BJ (cell line): ENCODE data around the gene MYO1D. TPM values are rescaled to one million over a fixed set of nuclear protein-coding genes. Genes with fewer than 3 reads are reported as not detected.

Experiments used
- CTCF ChIA-PET: fragments of 350-600 bp; formaldehyde crosslinking; extraction: SDS; loops from one replicate; lab custom pipeline; 2021; ENCODE audit warnings: antibody characterized with exemption, inconsistent platforms; lab: Yijun Ruan, JAX
- POLR2A ChIA-PET: fragments of 300-600 bp; sonication (Branson Sonifier 250); formaldehyde crosslinking; extraction: SDS; loops from one replicate; lab custom pipeline; 2021; ENCODE audit warnings: antibody characterized with exemption; lab: Charles Lee
- DNase-seq: peaks from one replicate; pipeline ENCODE4 v3.0.0-alpha.2; 2011; ENCODE audit warnings: low read depth
- H3K27me3 ChIP-seq: 2 replicates; pipeline ENCODE4 v1.6.0; 2011; ENCODE audit warnings: low read length; ENCODE audit not compliant: control insufficient read depth, insufficient read depth
- H3K36me3 ChIP-seq: 2 replicates; pipeline ENCODE4 v1.5.1; 2011; ENCODE audit warnings: low read length; ENCODE audit not compliant: control insufficient read depth, insufficient read depth
- H3K4me3 ChIP-seq: 2 replicates; pipeline ENCODE4 v1.5.1; 2011; ENCODE audit warnings: low read depth, mild to moderate bottlenecking, control low read depth, low read length
- polyA plus RNA-seq: library from polyadenylated mRNA; depleted of rRNA; stranded (reverse); fragments of >200 nt; gene quantifications from 2 replicates; pipeline ENCODE4 v1.2.3, GENCODE V29; 2011
- TF ChIP-seq, protein P1 (sequence below): IDR thresholded peaks from 2 replicates; pipeline ENCODE4 v1.5.1; 2011; ENCODE audit warnings: low read depth, mild to moderate bottlenecking, control low read depth, inconsistent platforms, low read length, moderate library complexity; ENCODE audit not compliant: insufficient read depth

MYO1D gene
- polyA plus RNA-seq, 1 experiment = 23.6 TPM

DNA sequence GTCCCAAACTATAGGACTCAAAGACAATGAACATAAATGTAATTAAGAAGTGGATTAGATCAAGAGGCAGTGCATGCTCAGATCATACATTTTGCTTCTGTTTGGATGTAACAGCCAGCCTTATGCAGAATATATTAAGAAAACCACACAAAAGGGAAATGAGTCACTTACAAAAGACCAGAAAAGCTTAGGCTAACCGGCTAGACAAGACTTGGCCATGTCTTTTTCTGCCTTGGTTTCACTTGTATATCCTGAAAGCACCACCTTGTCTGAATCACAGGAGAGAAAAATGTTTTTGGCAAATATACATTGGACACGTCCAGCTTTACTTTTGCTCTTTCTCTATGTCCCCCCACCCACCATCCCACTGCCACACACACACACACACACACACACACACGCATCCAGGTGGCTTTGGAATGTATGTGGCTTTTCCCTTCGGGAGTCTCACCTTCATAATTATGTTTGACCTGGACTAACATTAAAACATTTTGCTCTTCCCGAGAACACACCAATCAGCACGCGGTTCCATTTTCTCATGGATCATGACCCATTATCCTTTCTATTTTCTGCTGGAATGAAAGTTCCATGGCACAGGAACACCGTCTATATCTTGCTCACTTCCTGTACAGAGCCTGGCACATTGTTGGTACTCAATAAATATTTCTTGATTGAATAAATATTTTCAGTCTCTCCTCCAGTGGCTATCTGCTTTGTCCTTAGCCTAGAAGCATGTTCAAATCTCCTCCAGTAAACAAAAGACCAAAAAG, 325.6 kb downstream of the MYO1D start:
- no peak for DNase-seq
- TF ChIP-seq, protein P1, sequence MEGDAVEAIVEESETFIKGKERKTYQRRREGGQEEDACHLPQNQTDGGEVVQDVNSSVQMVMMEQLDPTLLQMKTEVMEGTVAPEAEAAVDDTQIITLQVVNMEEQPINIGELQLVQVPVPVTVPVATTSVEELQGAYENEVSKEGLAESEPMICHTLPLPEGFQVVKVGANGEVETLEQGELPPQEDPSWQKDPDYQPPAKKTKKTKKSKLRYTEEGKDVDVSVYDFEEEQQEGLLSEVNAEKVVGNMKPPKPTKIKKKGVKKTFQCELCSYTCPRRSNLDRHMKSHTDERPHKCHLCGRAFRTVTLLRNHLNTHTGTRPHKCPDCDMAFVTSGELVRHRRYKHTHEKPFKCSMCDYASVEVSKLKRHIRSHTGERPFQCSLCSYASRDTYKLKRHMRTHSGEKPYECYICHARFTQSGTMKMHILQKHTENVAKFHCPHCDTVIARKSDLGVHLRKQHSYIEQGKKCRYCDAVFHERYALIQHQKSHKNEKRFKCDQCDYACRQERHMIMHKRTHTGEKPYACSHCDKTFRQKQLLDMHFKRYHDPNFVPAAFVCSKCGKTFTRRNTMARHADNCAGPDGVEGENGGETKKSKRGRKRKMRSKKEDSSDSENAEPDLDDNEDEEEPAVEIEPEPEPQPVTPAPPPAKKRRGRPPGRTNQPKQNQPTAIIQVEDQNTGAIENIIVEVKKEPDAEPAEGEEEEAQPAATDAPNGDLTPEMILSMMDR = no peak
- Histone ChIP-seq H3K27me3 (no peaks in the 10 kb centered on the region), H3K36me3 (no peaks in the 10 kb centered on the region), H3K4me3 (no peak overlapping the region)
- CTCF ChIA-PET = interaction anchor here (1.5 kb wide), 1 partner anchor 10 kb away, joined by 4 read pairs; no protein-coding TSS in a partner anchor
- POLR2A ChIA-PET = no interaction called here

DNA sequence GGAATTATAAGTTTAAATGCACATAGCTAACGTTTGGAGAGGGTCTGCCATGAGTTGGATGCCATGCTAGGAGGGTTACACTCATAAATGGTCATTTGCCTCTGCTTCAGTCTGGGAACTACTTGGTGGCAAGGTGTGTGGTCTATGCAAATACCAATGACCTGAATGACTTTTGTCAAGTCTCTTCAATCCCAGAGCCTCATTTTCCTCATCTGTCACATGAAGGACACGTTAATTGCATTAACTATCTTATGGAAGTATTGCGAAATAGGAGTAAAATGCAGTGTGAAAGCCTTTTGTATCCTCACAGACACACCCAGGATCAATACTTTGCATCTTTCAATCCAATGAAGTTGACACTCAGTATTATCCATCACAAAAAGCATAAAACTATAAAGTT, 327.4 kb downstream of the MYO1D start:
- no peaks in the 10 kb centered on the region for H3K36me3 ChIP-seq
- ChIA-PET CTCF (interaction anchor here (1.5 kb wide), 1 partner anchor 8 kb away, joined by 4 read pairs; no protein-coding TSS in a partner anchor), POLR2A (no interaction called here)
- DNase-seq = no peak
- H3K27me3 ChIP-seq = no peaks in the 10 kb centered on the region
- H3K4me3 ChIP-seq = no peak overlapping the region
- TF ChIP-seq, protein P1 = no peak

DNA sequence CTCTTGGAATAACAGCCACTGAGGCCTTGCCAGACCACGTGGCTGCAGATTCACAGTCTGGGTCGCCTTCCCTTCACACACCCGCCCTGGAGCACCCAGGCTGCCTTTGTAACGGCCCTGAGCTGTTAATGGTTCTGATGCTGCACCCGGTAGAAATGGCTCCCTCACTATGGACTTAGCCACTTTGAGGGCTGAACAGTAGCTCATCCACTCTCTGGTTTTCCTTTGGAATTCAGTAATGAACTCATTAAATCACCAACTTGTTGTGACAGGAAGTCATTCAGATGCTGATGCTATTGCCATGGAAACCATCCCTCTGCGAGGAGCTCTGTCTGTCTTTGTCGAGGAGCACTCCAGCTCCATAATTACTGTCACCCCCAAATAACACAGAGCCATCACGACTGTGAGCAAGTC, 330.9 kb downstream of the MYO1D start:
- no peak for DNase-seq
- CTCF ChIA-PET = no interaction called here

DNA sequence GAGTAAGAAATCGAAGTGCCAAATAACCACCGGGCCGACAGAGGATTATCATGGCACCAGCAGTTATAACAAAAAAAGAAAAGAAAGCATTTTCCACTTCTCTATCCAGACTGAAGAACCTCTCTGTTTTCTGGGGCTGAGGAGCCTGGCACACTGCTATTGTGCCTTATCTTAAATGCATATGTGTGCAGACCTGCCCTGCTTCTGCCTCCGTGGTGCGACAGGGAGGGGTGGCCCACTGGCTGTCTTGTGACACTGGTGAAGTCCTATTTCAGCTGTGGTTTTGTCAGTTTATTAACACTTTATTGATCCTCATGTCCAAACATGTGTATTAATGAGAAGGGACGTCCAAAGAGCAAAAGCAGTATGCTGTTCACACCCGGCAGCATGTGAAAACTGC, 334.7 kb downstream of the MYO1D start:
- no peak for DNase-seq
- TF ChIP-seq, protein P1 = no peak
- Histone ChIP-seq H3K27me3 (no peaks in the 10 kb centered on the region), H3K36me3 (no peaks in the 10 kb centered on the region), H3K4me3 (no peak overlapping the region)
- POLR2A ChIA-PET = no interaction called here
- CTCF ChIA-PET = interaction anchor here (1.6 kb wide), 1 partner anchor 8 kb away, joined by 4 read pairs; no protein-coding TSS in a partner anchor

More for the DNA sequence above, 330.9 kb downstream of the MYO1D start:
- H3K36me3 ChIP-seq = no peaks in the 10 kb centered on the region
- POLR2A ChIA-PET = no interaction called here
- H3K27me3 ChIP-seq = no peaks in the 10 kb centered on the region
- TF ChIP-seq, protein P1 = no peak
- H3K4me3 ChIP-seq = no peak overlapping the region

DNA sequence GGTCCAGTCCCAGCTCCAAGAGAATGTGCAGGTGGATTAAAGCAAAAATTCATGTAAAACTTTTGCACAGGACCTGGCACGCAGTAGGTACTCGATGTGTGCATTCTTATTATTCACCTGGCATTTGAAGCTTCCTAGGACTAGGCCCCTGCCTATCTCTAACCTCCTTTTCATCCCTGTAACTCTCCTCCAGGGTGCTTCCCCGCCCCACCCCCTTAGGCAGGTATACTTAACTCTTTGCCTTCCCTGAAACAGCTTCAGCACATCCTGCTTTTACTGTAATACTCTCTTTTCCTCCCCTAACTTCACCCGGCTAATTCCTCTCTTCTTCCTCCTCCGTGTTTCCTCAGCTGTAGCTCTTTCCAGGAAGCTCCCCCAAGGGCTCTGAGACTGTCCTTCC, 335.3 kb downstream of the MYO1D start:
- TF ChIP-seq, protein P1 = no peak
- ChIA-PET CTCF (interaction anchor here (1.6 kb wide), 1 partner anchor 9 kb away, joined by 4 read pairs; no protein-coding TSS in a partner anchor), POLR2A (no interaction called here)
- Histone ChIP-seq H3K4me3 (no peak overlapping the region), H3K36me3 (no peaks in the 10 kb centered on the region), H3K27me3 (no peaks in the 10 kb centered on the region)
- no peak for DNase-seq
